ENCODE data around the gene SEZ6L. TPM values are rescaled to one million over a fixed set of nuclear protein-coding genes. Genes with fewer than 3 reads are reported as not detected.

Gene SEZ6L
- total RNA-seq, 1 experiment from 2014 or later, result 0.13 TPM

DNA sequence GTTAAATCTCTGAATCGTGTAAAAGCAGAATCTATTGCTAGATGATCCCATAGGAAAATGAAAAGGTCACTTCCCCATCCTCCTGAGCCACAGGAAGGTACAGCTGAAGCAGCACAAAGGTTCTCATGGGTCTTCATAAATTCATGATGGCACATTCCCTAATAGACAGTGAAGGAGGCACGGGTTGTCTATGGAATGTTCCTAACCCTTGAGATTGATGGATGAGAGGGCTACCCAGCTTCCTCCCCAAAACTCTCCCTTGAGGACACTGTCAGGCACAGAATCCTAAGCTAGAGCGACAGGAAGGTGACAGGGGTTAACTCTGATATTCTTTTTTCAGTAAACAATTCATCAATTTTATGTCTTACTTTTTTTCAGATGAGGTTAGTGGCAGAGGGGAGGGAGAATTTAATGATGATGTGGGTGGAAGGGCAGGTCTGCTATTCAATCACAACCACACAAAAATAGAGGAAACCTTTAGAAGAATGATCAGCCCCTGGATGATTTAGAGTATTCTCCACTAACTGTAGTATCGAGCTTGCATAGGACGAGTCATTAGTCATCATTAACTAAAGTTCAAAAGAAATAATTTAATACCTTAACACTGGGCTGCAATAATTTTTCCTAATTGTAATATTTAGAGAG, 33.1 kb downstream of the SEZ6L start:
- Mint-ChIP-seq H3K4me3 (no peak overlapping the region), H3K36me3 (ENCODE audit: insufficient read depth in 1 of 3, low read depth in 3 of 3) (no peaks in the 10 kb centered on the region), H3K27me3 (ENCODE audit: low read depth) (peaks cover 34% of the 10 kb centered on the region), H3K9me3 (no peaks in the 10 kb centered on the region), H3K4me1 (no peaks in the 10 kb centered on the region), H3K27ac (no peak overlapping the region)
- Histone ChIP-seq H2BK15ac (ENCODE audit: low read depth, low read length) (no peak overlapping the region), H3K79me1 (ENCODE audit: insufficient read depth, low read depth, low read length, poor library complexity, severe bottlenecking) (no peaks in the 10 kb centered on the region), H2BK12ac (ENCODE audit: insufficient read length, low read depth, low read length) (no peak overlapping the region), H2BK120ac (ENCODE audit: low read depth, low read length, poor library complexity, severe bottlenecking) (no peak overlapping the region), H3K27ac (ENCODE audit: insufficient read length, low read depth, low read length) (no peak overlapping the region), H2AFZ (ENCODE audit: low read length) (no peak overlapping the region), H3K23me2 (ENCODE audit: insufficient read length, low read depth, low read length, poor library complexity, severe bottlenecking) (no peaks in the 10 kb centered on the region), H3K27me3 (ENCODE audit: insufficient read depth, low read length) (no peaks in the 10 kb centered on the region), H3K23ac (ENCODE audit: insufficient read length, low read depth, low read length) (no peak overlapping the region), H3K4me2 (ENCODE audit: insufficient read depth, insufficient read length, low read length) (no peak overlapping the region), H3K18ac (ENCODE audit: insufficient read length, low read depth, low read length) (no peak overlapping the region), H2AK5ac (ENCODE audit: insufficient read length, low read length) (no peak overlapping the region), H3K9ac (ENCODE audit: extremely low read depth, insufficient read length, low read length) (no peak overlapping the region), H3K14ac (ENCODE audit: insufficient read depth, low read length) (no peak overlapping the region), H3K9me3 (ENCODE audit: control insufficient read depth, low read depth, low read length) (no peaks in the 10 kb centered on the region), H3K79me2 (ENCODE audit: insufficient read depth, low read length) (no peaks in the 10 kb centered on the region), H2BK5ac (ENCODE audit: insufficient read length, low read length) (no peak overlapping the region), H4K20me1 (ENCODE audit: control insufficient read depth, insufficient read depth, insufficient read length) (no peaks in the 10 kb centered on the region), H4K8ac (replicated peaks; ENCODE audit: insufficient read length, low read depth, low read length) (no peak overlapping the region), H4K91ac (ENCODE audit: insufficient read length, low read depth, low read length) (no peak overlapping the region), H3K4ac (ENCODE audit: low read depth, low read length) (no peak overlapping the region), H3T11ph (ENCODE audit: low read length) (no peak overlapping the region), H2BK20ac (ENCODE audit: low read depth, low read length, poor library complexity, severe bottlenecking) (no peak overlapping the region), H3K4me1 (ENCODE audit: insufficient read depth, low read length) (no peaks in the 10 kb centered on the region), H4K5ac (ENCODE audit: insufficient read length, low read depth, low read length) (no peak overlapping the region), H3K56ac (ENCODE audit: insufficient read length, low read depth, low read length) (no peak overlapping the region)
- TF ChIP-seq, protein P1, sequence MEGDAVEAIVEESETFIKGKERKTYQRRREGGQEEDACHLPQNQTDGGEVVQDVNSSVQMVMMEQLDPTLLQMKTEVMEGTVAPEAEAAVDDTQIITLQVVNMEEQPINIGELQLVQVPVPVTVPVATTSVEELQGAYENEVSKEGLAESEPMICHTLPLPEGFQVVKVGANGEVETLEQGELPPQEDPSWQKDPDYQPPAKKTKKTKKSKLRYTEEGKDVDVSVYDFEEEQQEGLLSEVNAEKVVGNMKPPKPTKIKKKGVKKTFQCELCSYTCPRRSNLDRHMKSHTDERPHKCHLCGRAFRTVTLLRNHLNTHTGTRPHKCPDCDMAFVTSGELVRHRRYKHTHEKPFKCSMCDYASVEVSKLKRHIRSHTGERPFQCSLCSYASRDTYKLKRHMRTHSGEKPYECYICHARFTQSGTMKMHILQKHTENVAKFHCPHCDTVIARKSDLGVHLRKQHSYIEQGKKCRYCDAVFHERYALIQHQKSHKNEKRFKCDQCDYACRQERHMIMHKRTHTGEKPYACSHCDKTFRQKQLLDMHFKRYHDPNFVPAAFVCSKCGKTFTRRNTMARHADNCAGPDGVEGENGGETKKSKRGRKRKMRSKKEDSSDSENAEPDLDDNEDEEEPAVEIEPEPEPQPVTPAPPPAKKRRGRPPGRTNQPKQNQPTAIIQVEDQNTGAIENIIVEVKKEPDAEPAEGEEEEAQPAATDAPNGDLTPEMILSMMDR (conservative IDR thresholded peaks at IDR 0.05), result no peak
- no CpG with 5 or more reads among the region's 5 CpGs for WGBS (ENCODE audit: extremely low coverage, insufficient read length, low lambda C conversion rate)
- DNase-seq, result no peak
